Tibial nerve (tissue), 4 donors: ENCODE results near the gene FTCDNL1.

Experiments used
- EP300 ChIP-seq, 2 donors: sonication (generic); formaldehyde crosslinking; IDR thresholded peaks; one replicate each; pipeline ENCODE4 v1.6.1; 2017; ENCODE audit warnings: antibody characterized with exemption in 2 of 2, mild to moderate bottlenecking in 1 of 2
- POLR2A ChIP-seq, 2 donors: fragments of 450-650 bp; IDR thresholded peaks; one replicate each; pipeline ENCODE4 v1.6.1; 2017; ENCODE audit warnings: antibody characterized with exemption in 2 of 2, mild to moderate bottlenecking in 2 of 2, moderate library complexity in 2 of 2
- TF ChIP-seq, protein P1 (sequence below), 5 experiments: fragments of 200-600 bp in 3 of 5; fragments of 450-650 bp in 2 of 5; sonication (generic) in 3 of 5; IDR thresholded peaks; one replicate each; pipeline ENCODE4 v1.5.1; 2016 to 2019; ENCODE audit warnings: antibody characterized with exemption in 5 of 5, mild to moderate bottlenecking in 3 of 5, moderate library complexity in 2 of 5

DNA sequence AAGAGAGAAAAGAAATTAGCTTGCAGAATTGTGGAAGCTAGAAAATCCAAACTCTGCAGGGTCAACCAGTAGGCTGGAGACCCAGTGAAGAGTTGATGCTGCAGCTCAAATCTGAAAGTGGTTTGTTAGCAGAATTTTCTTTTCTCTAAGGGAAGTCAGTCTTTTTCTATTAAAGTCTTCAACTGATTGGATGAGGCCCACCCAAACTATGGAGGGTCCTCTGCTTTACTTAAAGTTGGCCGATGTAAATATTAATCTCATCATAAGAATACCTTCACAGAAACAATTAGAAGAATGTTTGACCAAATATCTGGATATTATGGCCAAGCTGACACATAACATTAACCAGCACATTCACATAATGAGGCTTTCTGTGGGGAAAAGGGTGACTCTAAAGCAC lies 73.7 kb downstream of the FTCDNL1 start:
- TF ChIP-seq POLR2A (IDR thresholded peaks at IDR 0.05) (no peak), EP300 (IDR thresholded peaks at IDR 0.05) (no peak)
- TF ChIP-seq, protein P1, sequence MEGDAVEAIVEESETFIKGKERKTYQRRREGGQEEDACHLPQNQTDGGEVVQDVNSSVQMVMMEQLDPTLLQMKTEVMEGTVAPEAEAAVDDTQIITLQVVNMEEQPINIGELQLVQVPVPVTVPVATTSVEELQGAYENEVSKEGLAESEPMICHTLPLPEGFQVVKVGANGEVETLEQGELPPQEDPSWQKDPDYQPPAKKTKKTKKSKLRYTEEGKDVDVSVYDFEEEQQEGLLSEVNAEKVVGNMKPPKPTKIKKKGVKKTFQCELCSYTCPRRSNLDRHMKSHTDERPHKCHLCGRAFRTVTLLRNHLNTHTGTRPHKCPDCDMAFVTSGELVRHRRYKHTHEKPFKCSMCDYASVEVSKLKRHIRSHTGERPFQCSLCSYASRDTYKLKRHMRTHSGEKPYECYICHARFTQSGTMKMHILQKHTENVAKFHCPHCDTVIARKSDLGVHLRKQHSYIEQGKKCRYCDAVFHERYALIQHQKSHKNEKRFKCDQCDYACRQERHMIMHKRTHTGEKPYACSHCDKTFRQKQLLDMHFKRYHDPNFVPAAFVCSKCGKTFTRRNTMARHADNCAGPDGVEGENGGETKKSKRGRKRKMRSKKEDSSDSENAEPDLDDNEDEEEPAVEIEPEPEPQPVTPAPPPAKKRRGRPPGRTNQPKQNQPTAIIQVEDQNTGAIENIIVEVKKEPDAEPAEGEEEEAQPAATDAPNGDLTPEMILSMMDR (IDR thresholded peaks at IDR 0.05): no peak
